ENCODE data around the gene CAPN3. TPM values are rescaled to one million over a fixed set of nuclear protein-coding genes. Genes with fewer than 3 reads are reported as not detected.
A peak's percentile ranks its signal among the peaks of the same experiment; 100 is the strongest.

CAPN3 gene
- total and polyA plus RNA-seq, 2 donors (not counting 3 experiments of a cell fraction or from before 2014, with no cell fraction given) = 2.2 to 3.7 TPM

DNA sequence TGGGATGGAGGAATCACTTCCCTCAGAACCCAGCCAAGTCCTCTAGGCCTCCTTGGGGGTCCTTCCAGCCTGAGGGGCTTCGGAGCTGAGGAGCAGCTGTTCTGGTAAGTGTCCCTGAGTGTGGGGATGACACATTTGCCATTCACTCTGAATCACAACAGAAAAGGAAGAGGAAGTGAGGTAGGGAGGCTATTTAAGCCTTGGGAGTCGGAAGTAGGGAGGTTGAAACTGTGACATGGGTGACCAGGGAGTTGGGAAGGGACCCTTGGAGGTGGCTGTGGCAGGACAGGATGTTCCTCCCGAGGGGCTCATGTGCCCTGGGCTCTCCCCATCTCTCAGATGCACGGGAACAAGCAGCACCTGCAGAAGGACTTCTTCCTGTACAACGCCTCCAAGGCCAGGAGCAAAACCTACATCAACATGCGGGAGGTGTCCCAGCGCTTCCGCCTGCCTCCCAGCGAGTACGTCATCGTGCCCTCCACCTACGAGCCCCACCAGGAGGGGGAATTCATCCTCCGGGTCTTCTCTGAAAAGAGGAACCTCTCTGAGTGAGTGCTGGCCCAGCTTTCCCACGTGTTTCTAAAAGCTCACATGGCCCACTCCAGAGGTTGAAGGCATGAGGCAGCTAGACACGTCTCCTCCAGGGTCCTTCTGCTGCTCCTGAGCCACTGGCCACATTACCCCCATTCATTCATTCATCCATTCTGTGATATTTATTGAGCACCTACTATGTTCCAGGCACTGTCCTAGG is 43.3 kb downstream of the CAPN3 start:
- dilution Hi-C loops (cut with MboI; ENCODE audit: extremely low pct_ligation_motif_present, low sequenced_read_pairs) = no loop called here
- TF ChIP-seq FOS (IDR thresholded peaks at IDR 0.05; ENCODE audit: borderline replicate concordance, insufficient read depth, low read length) (no peak), POLR2AphosphoS5 (IDR thresholded peaks at IDR 0.05; ENCODE audit: insufficient read depth, low read depth, low read length) (no peak), MYC (IDR thresholded peaks at IDR 0.05; ENCODE audit: low read depth, low read length) (no peak), EZH2 (IDR thresholded peaks at IDR 0.05; ENCODE audit: borderline replicate concordance, low read depth, low read length, severe bottlenecking) (no peak), JUN (IDR thresholded peaks at IDR 0.05; ENCODE audit: borderline replicate concordance, insufficient read depth, insufficient read length, low read depth) (no peak), GATA2 (IDR thresholded peaks at IDR 0.05; ENCODE audit: insufficient read depth, insufficient read length, low read depth, low read length) (no peak), POLR2A (IDR thresholded peaks at IDR 0.05; ENCODE audit: low read depth, low read length) (no peak)
- TF ChIP-seq, protein P1, sequence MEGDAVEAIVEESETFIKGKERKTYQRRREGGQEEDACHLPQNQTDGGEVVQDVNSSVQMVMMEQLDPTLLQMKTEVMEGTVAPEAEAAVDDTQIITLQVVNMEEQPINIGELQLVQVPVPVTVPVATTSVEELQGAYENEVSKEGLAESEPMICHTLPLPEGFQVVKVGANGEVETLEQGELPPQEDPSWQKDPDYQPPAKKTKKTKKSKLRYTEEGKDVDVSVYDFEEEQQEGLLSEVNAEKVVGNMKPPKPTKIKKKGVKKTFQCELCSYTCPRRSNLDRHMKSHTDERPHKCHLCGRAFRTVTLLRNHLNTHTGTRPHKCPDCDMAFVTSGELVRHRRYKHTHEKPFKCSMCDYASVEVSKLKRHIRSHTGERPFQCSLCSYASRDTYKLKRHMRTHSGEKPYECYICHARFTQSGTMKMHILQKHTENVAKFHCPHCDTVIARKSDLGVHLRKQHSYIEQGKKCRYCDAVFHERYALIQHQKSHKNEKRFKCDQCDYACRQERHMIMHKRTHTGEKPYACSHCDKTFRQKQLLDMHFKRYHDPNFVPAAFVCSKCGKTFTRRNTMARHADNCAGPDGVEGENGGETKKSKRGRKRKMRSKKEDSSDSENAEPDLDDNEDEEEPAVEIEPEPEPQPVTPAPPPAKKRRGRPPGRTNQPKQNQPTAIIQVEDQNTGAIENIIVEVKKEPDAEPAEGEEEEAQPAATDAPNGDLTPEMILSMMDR (IDR thresholded peaks at IDR 0.05; ENCODE audit: extremely low read depth in 1 of 2, insufficient read depth in 1 of 2, low read depth in 1 of 2, low read length in 2 of 2) = no peak
- TF ChIP-seq, protein P2, sequence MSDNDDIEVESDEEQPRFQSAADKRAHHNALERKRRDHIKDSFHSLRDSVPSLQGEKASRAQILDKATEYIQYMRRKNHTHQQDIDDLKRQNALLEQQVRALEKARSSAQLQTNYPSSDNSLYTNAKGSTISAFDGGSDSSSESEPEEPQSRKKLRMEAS (IDR thresholded peaks at IDR 0.05; ENCODE audit: insufficient read depth, insufficient read length) = no peak
- no peak overlapping the region for H3K4me3 ChIP-seq (replicated peaks in 1 of 3; ENCODE audit: insufficient read depth in 1 of 3, low read depth in 1 of 3, low read length in 3 of 3)
- no peak overlapping the region for H3K9ac ChIP-seq (replicated peaks; ENCODE audit: extremely low read depth, insufficient read depth, low read length)
- ChIA-PET CTCF (no interaction called here), POLR2A (no interaction called here)
- no peak for FAIRE-seq
- DNase-seq (ENCODE audit: low read depth, low spot score) = no peak
- no peaks in the 10 kb centered on the region for H3K27me3 ChIP-seq (ENCODE audit: control insufficient read depth in 2 of 2, insufficient read depth in 2 of 2, low read length in 2 of 2)
- BruUV-seq (replicated peaks) = no TSS peak
- H4K20me1 ChIP-seq (replicated peaks; ENCODE audit: control insufficient read depth, extremely low read depth, insufficient read depth, low read length) = no peaks in the 10 kb centered on the region
- no peaks in the 10 kb centered on the region for H3K9me1 ChIP-seq (replicated peaks; ENCODE audit: control insufficient read depth, extremely low read depth, insufficient read depth, low read length)
- H3K27ac ChIP-seq (ENCODE audit: insufficient read depth, low read depth, low read length) = no peak overlapping the region
- H2AFZ ChIP-seq (ENCODE audit: low read depth, low read length) = peak overlapping the region; percentile 64
- intact Hi-C loops (cut with micrococcal nuclease) = no loop called here
- H3K4me2 ChIP-seq (ENCODE audit: insufficient read depth, low read length) = no peak overlapping the region
- no peaks in the 10 kb centered on the region for H3K36me3 ChIP-seq (ENCODE audit: control insufficient read depth in 2 of 2, extremely low read depth in 1 of 2, insufficient read depth in 2 of 2, low read length in 2 of 2)
- no peaks in the 10 kb centered on the region for H3K79me2 ChIP-seq (ENCODE audit: control insufficient read depth, insufficient read depth, low read length)
- peaks cover 9% of the 10 kb centered on the region for H3K4me1 ChIP-seq (ENCODE audit: control insufficient read depth, extremely low read depth, insufficient read depth, low read length)
- no peaks in the 10 kb centered on the region for H3K9me3 ChIP-seq (replicated peaks; ENCODE audit: control insufficient read depth, insufficient read depth, low read length)

All from endothelial cell of umbilical vein (primary cell).